ENCODE measurements around the gene HDAC8. TPM values are rescaled to one million over a fixed set of nuclear protein-coding genes. Genes with fewer than 3 reads are reported as not detected.

The HDAC8 gene
- total RNA-seq, 1 experiment from 2014 or later: 21.4 TPM

DNA sequence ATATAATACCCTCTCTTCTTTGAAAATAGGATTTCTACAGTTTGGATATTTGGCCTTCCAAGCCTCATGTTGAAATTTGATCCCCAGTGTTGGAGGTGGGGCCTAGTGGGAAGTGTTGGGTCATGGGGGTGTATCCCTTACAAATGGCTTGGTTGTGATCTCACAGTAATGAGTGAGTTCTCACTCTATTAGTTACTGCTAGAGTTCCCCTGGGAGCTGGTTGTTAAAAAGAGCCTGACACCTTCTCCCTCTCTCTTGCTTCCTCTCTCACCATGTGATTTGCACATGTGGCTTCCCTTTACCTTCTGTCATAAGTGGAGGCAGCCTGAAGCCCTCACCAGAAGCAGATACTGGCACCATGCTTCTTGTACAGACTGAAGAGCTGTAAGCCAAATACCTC, 73.9 kb downstream of the HDAC8 start:
- H3K9me3 Mint-ChIP-seq: peaks cover 64 to 72% of the 10 kb centered on the region in 2 experiments
- H3K18ac ChIP-seq (ENCODE audit: insufficient read length, low read depth, low read length): no peak overlapping the region
- H3K4me1 Mint-ChIP-seq: peaks cover 4 to 5% of the 10 kb centered on the region in 2 experiments; a peak in 3 of 4 replicates
- no peak overlapping the region for H3K4ac ChIP-seq (ENCODE audit: low read depth, low read length)
- no peaks in the 10 kb centered on the region for H3K4me1 ChIP-seq (ENCODE audit: insufficient read depth, low read length)
- H3K23ac ChIP-seq (ENCODE audit: insufficient read length, low read depth, low read length): no peak overlapping the region
- no peak overlapping the region for H2BK120ac ChIP-seq (ENCODE audit: low read depth, low read length, poor library complexity, severe bottlenecking)
- no peak overlapping the region for H4K91ac ChIP-seq (ENCODE audit: insufficient read length, low read depth, low read length)
- H2BK5ac ChIP-seq (ENCODE audit: insufficient read length, low read length): no peak overlapping the region
- H4K8ac ChIP-seq (replicated peaks; ENCODE audit: insufficient read length, low read depth, low read length): no peak overlapping the region
- H3K4me3 Mint-ChIP-seq: no peak overlapping the region
- H3K36me3 Mint-ChIP-seq (ENCODE audit: insufficient read depth in 1 of 3, low read depth in 3 of 3): peaks cover 5 to 18% (median 7%) of the 10 kb centered on the region in 3 experiments; a peak in 4 of 7 replicates
- H3K27me3 ChIP-seq (ENCODE audit: insufficient read depth, low read length): no peaks in the 10 kb centered on the region
- H3K9ac ChIP-seq (ENCODE audit: extremely low read depth, insufficient read length, low read length): no peak overlapping the region
- H4K5ac ChIP-seq (ENCODE audit: insufficient read length, low read depth, low read length): no peak overlapping the region
- no peak overlapping the region for H2BK15ac ChIP-seq (ENCODE audit: low read depth, low read length)
- no peak overlapping the region for H3K4me2 ChIP-seq (ENCODE audit: insufficient read depth, insufficient read length, low read length)
- peak overlapping the region in 1 of 3 experiments; percentile 65; a peak in 1 of 7 replicates for H3K27ac Mint-ChIP-seq
- H2BK12ac ChIP-seq (ENCODE audit: insufficient read length, low read depth, low read length): no peak overlapping the region
- H3K27ac ChIP-seq (ENCODE audit: insufficient read length, low read depth, low read length): no peak overlapping the region
- H4K20me1 ChIP-seq (ENCODE audit: control insufficient read depth, insufficient read depth, insufficient read length): no peaks in the 10 kb centered on the region
- no peak overlapping the region for H2AK5ac ChIP-seq (ENCODE audit: insufficient read length, low read length)
- no peak overlapping the region for H2BK20ac ChIP-seq (ENCODE audit: low read depth, low read length, poor library complexity, severe bottlenecking)
- H3K9me3 ChIP-seq (ENCODE audit: control insufficient read depth, low read depth, low read length): peaks cover 9% of the 10 kb centered on the region
- TF ChIP-seq CTCF (conservative IDR thresholded peaks at IDR 0.05): no peak
- no peak overlapping the region for H3T11ph ChIP-seq (ENCODE audit: low read length)
- H3K56ac ChIP-seq (ENCODE audit: insufficient read length, low read depth, low read length): no peak overlapping the region
- H3K27me3 Mint-ChIP-seq (ENCODE audit: low read depth): peaks cover 1% of the 10 kb centered on the region
- no peaks in the 10 kb centered on the region for H3K79me2 ChIP-seq (ENCODE audit: insufficient read depth, low read length)
- no peaks in the 10 kb centered on the region for H3K23me2 ChIP-seq (ENCODE audit: insufficient read length, low read depth, low read length, poor library complexity, severe bottlenecking)
- H3K79me1 ChIP-seq (ENCODE audit: insufficient read depth, low read depth, low read length, poor library complexity, severe bottlenecking): no peaks in the 10 kb centered on the region
- H3K14ac ChIP-seq (ENCODE audit: insufficient read depth, low read length): no peak overlapping the region
- no peak for DNase-seq
- no peak overlapping the region for H2AFZ ChIP-seq (ENCODE audit: low read length)
